ENCODE results near the gene CFLAR.
A peak's percentile ranks its signal among the peaks of the same experiment; 100 is the strongest.

CFLAR gene

GRCh38 chr2:201118121-201118960 lies 2.4 kb downstream of the CFLAR start:
- TF ChIP-seq POU2F2 (IDR thresholded peaks at IDR 0.05; ENCODE audit: low read depth, low read length): peak; percentile 95
- no peak for TF ChIP-seq SPI1 (IDR thresholded peaks at IDR 0.05; ENCODE audit: low read depth, low read length)
- peak; percentile 79 for TF ChIP-seq TAF1 (IDR thresholded peaks at IDR 0.05; ENCODE audit: low read depth, low read length)
- peak; percentile 80; the same call in 1 of the 2 replicates for TF ChIP-seq POLR2A (IDR thresholded peaks at IDR 0.05; ENCODE audit: low read depth, low read length)
- no peak; the same call in 1 of the 2 replicates for TF ChIP-seq POLR2AphosphoS5 (IDR thresholded peaks at IDR 0.05; ENCODE audit: low read depth, low read length)
- peak; percentile 52 for TF ChIP-seq PAX5 (IDR thresholded peaks at IDR 0.05; ENCODE audit: insufficient read depth, low read length, severe bottlenecking)
- DNase-seq (ENCODE audit: insufficient read length, low spot score) (no peak), FAIRE-seq (peak; percentile 79)

GRCh38 chr2:201118961-201119854 lies 3.2 kb downstream of the CFLAR start:
- DNase-seq (ENCODE audit: insufficient read length, low spot score) (no peak), FAIRE-seq (peak; percentile 26)
- TF ChIP-seq SPI1 (IDR thresholded peaks at IDR 0.05; ENCODE audit: low read depth, low read length) (no peak), POLR2AphosphoS5 (IDR thresholded peaks at IDR 0.05; ENCODE audit: low read depth, low read length) (0 out of 2 replicates have a peak, but pooled peaks have one; percentile 12)

GRCh38 chr2:201122276-201122675 lies 6.3 kb downstream of the CFLAR start:
- no peak for TF ChIP-seq TAF1 (IDR thresholded peaks at IDR 0.05; ENCODE audit: low read depth, low read length)
- TF ChIP-seq POLR2AphosphoS5 (IDR thresholded peaks at IDR 0.05; ENCODE audit: low read depth, low read length): no peak
- TF ChIP-seq POLR2A (IDR thresholded peaks at IDR 0.05; ENCODE audit: low read depth, low read length): no peak
- no peak for TF ChIP-seq SPI1 (IDR thresholded peaks at IDR 0.05; ENCODE audit: low read depth, low read length)
- TF ChIP-seq POU2F2 (IDR thresholded peaks at IDR 0.05; ENCODE audit: low read depth, low read length): no peak
- no peak for TF ChIP-seq PAX5 (IDR thresholded peaks at IDR 0.05; ENCODE audit: insufficient read depth, low read length, severe bottlenecking)
- no peak for FAIRE-seq
- DNase-seq (ENCODE audit: insufficient read length, low spot score): no peak

- TF ChIP-seq SPI1 (IDR thresholded peaks at IDR 0.05; ENCODE audit: low read depth, low read length) (no peak), TAF1 (IDR thresholded peaks at IDR 0.05; ENCODE audit: low read depth, low read length) (no peak), POU2F2 (IDR thresholded peaks at IDR 0.05; ENCODE audit: low read depth, low read length) (no peak)
- DNase-seq (ENCODE audit: insufficient read length, low spot score) (no peak), FAIRE-seq (peak; percentile 48)
These were observed 10.6 kb downstream of the CFLAR start for GRCh38 chr2:201126308-201127151.

- TF ChIP-seq POLR2A (IDR thresholded peaks at IDR 0.05; ENCODE audit: low read depth, low read length) (no peak), PAX5 (IDR thresholded peaks at IDR 0.05; ENCODE audit: insufficient read depth, low read length, severe bottlenecking) (no peak), SPI1 (IDR thresholded peaks at IDR 0.05; ENCODE audit: low read depth, low read length) (no peak), POLR2AphosphoS5 (IDR thresholded peaks at IDR 0.05; ENCODE audit: low read depth, low read length) (no peak), POU2F2 (IDR thresholded peaks at IDR 0.05; ENCODE audit: low read depth, low read length) (no peak), TAF1 (IDR thresholded peaks at IDR 0.05; ENCODE audit: low read depth, low read length) (no peak)
- FAIRE-seq (no peak), DNase-seq (ENCODE audit: insufficient read length, low spot score) (no peak)
These were observed 11.2 kb downstream of the CFLAR start for GRCh38 chr2:201127152-201127511.

GRCh38 chr2:201127570-201127969 lies 11.6 kb downstream of the CFLAR start:
- DNase-seq (ENCODE audit: insufficient read length, low spot score): no peak
- FAIRE-seq: peak; percentile 51

GRCh38 chr2:201128033-201128432 lies 12.1 kb downstream of the CFLAR start:
- FAIRE-seq: no peak
- TF ChIP-seq POLR2A (IDR thresholded peaks at IDR 0.05; ENCODE audit: low read depth, low read length): no peak
- no peak for TF ChIP-seq SPI1 (IDR thresholded peaks at IDR 0.05; ENCODE audit: low read depth, low read length)
- no peak for TF ChIP-seq PAX5 (IDR thresholded peaks at IDR 0.05; ENCODE audit: insufficient read depth, low read length, severe bottlenecking)
- TF ChIP-seq TAF1 (IDR thresholded peaks at IDR 0.05; ENCODE audit: low read depth, low read length): no peak
- no peak for DNase-seq (ENCODE audit: insufficient read length, low spot score)

More at GRCh38 chr2:201127570-201127969, 11.6 kb downstream of the CFLAR start:
- no peak for TF ChIP-seq POU2F2 (IDR thresholded peaks at IDR 0.05; ENCODE audit: low read depth, low read length)
- no peak for TF ChIP-seq SPI1 (IDR thresholded peaks at IDR 0.05; ENCODE audit: low read depth, low read length)
- no peak for TF ChIP-seq PAX5 (IDR thresholded peaks at IDR 0.05; ENCODE audit: insufficient read depth, low read length, severe bottlenecking)
- TF ChIP-seq TAF1 (IDR thresholded peaks at IDR 0.05; ENCODE audit: low read depth, low read length): peak; percentile 43; the same call in 1 of the 2 replicates
- peak; percentile 54; the same call in 1 of the 2 replicates for TF ChIP-seq POLR2A (IDR thresholded peaks at IDR 0.05; ENCODE audit: low read depth, low read length)
- TF ChIP-seq POLR2AphosphoS5 (IDR thresholded peaks at IDR 0.05; ENCODE audit: low read depth, low read length): no peak

GRCh38 chr2:201128933-201129505 lies 13.1 kb downstream of the CFLAR start:
- DNase-seq (ENCODE audit: insufficient read length, low spot score): no peak
- FAIRE-seq: peak; percentile 79

More at GRCh38 chr2:201128933-201129505, 13.1 kb downstream of the CFLAR start:
- TF ChIP-seq POLR2AphosphoS5 (IDR thresholded peaks at IDR 0.05; ENCODE audit: low read depth, low read length) (peak; percentile 65), POLR2A (IDR thresholded peaks at IDR 0.05; ENCODE audit: low read depth, low read length) (peak; percentile 68; the same call in 1 of the 2 replicates), SPI1 (IDR thresholded peaks at IDR 0.05; ENCODE audit: low read depth, low read length) (peak; percentile 85), PAX5 (IDR thresholded peaks at IDR 0.05; ENCODE audit: insufficient read depth, low read length, severe bottlenecking) (no peak), POU2F2 (IDR thresholded peaks at IDR 0.05; ENCODE audit: low read depth, low read length) (no peak), TAF1 (IDR thresholded peaks at IDR 0.05; ENCODE audit: low read depth, low read length) (no peak)
